ENCODE data around the gene IFNB1.
A peak's percentile ranks its signal among the peaks of the same experiment; 100 is the strongest.

IFNB1 gene

GRCh38 chr9:21077781-21078180, at the start of gene IFNB1:
IFNB1 (minus strand) TSS chr9:21077942; CDS start chr9:21077869, 73 bp downstream.
- Mint-ChIP-seq H3K4me1 (no peaks in the 10 kb centered on the region), H3K27ac (no peak within 1 kb of the TSS), H3K27me3 (peaks cover 7% of the 10 kb centered on the region), H3K9me3 (peaks cover 1% of the 10 kb centered on the region), H3K4me3 (no peak within 1 kb of the TSS), H3K36me3 (no peaks in the 10 kb centered on the region)
- ATAC-seq (ENCODE audit: low read depth) (no peak), DNase-seq (ENCODE audit: low spot score in 2 of 2) (no peak)

- no peak overlapping the region for H3K4me3 Mint-ChIP-seq
- peaks cover 16% of the 10 kb centered on the region for H3K27me3 Mint-ChIP-seq
- peaks cover 4% of the 10 kb centered on the region for H3K9me3 Mint-ChIP-seq
- peaks cover 2% of the 10 kb centered on the region for H3K4me1 Mint-ChIP-seq
- no peaks in the 10 kb centered on the region for H3K36me3 Mint-ChIP-seq
- ATAC-seq (ENCODE audit: low read depth) (peak; percentile 35), DNase-seq (ENCODE audit: low spot score in 2 of 2) (no peak)
- H3K27ac Mint-ChIP-seq: no peak overlapping the region
Measured at GRCh38 chr9:21121595-21122251, 44.0 kb upstream of the IFNB1 start.

DNA sequence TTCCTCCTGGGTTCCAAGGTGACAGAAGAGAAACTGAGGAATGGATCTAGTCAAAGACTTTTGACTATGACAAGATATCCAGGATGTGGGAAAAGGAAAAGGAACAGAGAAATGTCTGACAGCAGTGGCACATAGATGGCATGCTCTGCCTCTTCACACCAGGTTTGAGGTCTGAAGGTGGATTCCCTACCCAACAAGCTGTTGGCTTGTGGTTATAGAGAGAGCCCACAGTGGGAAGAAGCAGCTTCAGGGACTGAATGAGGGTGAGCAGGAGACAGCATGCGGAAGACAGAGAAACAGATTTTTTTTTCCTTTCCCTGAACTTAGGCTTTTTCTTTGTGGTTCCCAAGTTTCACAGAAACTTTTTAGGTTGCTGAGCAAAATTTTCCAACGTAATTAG, 43.3 kb upstream of the IFNB1 start:
- DNase-seq (ENCODE audit: low spot score in 2 of 2) (no peak), ATAC-seq (ENCODE audit: low read depth) (no peak)
- peaks cover 2% of the 10 kb centered on the region for H3K4me1 Mint-ChIP-seq
- H3K27me3 Mint-ChIP-seq: peaks cover 13% of the 10 kb centered on the region
- no peaks in the 10 kb centered on the region for H3K36me3 Mint-ChIP-seq
- peaks cover 4% of the 10 kb centered on the region for H3K9me3 Mint-ChIP-seq
- H3K4me3 Mint-ChIP-seq: no peak overlapping the region
- no peak overlapping the region for H3K27ac Mint-ChIP-seq

DNA sequence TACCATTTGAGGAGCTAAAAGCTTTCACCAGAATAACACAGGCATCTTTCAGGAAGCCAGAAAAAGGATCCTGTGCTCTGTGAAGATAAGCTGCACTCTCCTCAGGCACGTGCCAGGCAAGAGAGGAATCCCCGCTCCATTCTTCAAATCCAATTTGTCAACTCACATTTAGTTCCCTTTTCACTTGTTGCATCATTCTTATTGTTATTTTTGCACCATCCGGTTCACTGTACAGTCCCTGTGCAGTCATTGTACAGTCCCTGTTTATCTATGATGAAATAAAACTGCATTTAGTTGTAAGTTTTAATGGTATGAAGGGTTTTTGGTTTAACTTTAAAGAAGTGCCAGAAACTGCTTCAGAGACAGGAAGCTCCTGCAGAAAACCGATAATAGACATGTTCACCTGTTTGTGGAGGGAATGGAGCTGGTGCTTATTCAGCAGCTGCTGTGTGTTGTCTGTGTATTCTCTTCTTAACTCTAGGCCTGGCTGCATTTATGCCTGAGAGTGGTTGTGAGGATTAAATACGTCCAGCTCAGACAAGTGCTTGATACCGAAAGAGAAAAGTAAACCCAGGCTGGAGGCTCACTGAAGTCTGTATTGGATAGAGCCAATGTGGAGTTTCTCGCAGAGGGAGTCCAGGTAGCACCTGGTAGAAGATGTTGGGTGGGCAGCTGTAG, 41.5 kb upstream of the IFNB1 start:
- Mint-ChIP-seq H3K36me3 (no peaks in the 10 kb centered on the region), H3K27me3 (peaks cover 10% of the 10 kb centered on the region), H3K4me1 (peaks cover under 1% of the 10 kb centered on the region), H3K9me3 (peaks cover 2% of the 10 kb centered on the region), H3K27ac (no peak overlapping the region), H3K4me3 (no peak overlapping the region)
- DNase-seq (ENCODE audit: low spot score in 2 of 2) (no peak), ATAC-seq (ENCODE audit: low read depth) (no peak)

GRCh38 chr9:21114311-21114710, 36.6 kb upstream of the IFNB1 start:
- H3K36me3 Mint-ChIP-seq: no peaks in the 10 kb centered on the region
- no peak for ATAC-seq (ENCODE audit: low read depth)
- H3K4me3 Mint-ChIP-seq: no peak overlapping the region
- peaks cover 4% of the 10 kb centered on the region for H3K27me3 Mint-ChIP-seq
- H3K4me1 Mint-ChIP-seq: no peaks in the 10 kb centered on the region
- no peak for DNase-seq (ENCODE audit: low spot score in 2 of 2)
- H3K9me3 Mint-ChIP-seq: no peaks in the 10 kb centered on the region
- no peak overlapping the region for H3K27ac Mint-ChIP-seq

- no peaks in the 10 kb centered on the region for H3K36me3 Mint-ChIP-seq
- ATAC-seq (ENCODE audit: low read depth) (peak; percentile 79), DNase-seq (ENCODE audit: low spot score in 2 of 2) (peak in 1 of 2 donors; percentile 44)
- H3K4me1 Mint-ChIP-seq: no peaks in the 10 kb centered on the region
- H3K4me3 Mint-ChIP-seq: no peak overlapping the region
- no peaks in the 10 kb centered on the region for H3K9me3 Mint-ChIP-seq
- no peak overlapping the region for H3K27ac Mint-ChIP-seq
- H3K27me3 Mint-ChIP-seq: peaks cover 3% of the 10 kb centered on the region
Measured at GRCh38 chr9:21110708-21111576, 33.2 kb upstream of the IFNB1 start.

DNA sequence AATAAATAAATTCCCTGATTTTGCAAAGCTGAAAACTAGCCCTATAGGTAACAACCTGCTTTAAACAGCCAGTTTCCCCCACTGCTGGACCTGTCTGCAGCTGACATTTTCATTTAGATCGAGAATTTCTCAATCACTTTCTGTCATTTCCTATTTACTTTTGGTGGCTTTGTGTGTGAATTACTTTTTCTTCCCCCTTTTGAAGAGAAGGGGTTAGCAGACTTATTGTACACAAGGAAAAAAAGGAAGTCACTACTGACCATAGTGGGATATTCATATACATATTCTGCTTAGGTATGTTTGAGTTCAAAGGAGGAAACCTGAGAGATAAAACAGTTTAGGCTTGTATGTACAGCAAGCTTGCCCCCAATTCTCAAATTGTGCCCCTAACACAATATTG, 27.0 kb upstream of the IFNB1 start:
- Mint-ChIP-seq H3K9me3 (no peaks in the 10 kb centered on the region), H3K4me3 (no peak overlapping the region), H3K36me3 (no peaks in the 10 kb centered on the region), H3K4me1 (peaks cover 3% of the 10 kb centered on the region), H3K27me3 (no peaks in the 10 kb centered on the region), H3K27ac (no peak overlapping the region)
- DNase-seq (ENCODE audit: low spot score in 2 of 2) (no peak), ATAC-seq (ENCODE audit: low read depth) (no peak)

DNA sequence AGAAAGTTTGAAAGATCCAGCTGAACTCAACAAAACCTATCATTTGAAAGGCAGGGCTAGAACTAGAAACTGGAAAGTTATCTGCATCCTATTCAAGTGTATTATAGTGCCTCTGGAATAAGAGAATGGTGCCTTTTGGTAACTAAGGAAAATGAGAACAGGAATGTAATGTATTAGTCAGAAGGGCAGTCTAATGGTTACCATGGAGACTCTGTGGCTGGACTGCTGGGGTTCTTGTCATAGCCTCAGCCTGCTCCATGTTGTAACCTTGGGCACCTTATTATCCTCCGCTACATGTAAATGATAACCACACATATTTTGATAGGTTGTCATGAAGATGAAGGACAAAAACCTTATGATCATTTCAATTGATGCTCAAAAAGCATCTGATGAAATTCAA, 24.6 kb upstream of the IFNB1 start:
- Mint-ChIP-seq H3K4me1 (peaks cover 4% of the 10 kb centered on the region), H3K36me3 (no peaks in the 10 kb centered on the region), H3K4me3 (no peak overlapping the region), H3K27ac (no peak overlapping the region), H3K9me3 (no peaks in the 10 kb centered on the region), H3K27me3 (no peaks in the 10 kb centered on the region)
- no peak for ATAC-seq (ENCODE audit: low read depth)
- DNase-seq (ENCODE audit: low spot score in 2 of 2): no peak

GRCh38 chr9:21097817-21098216, 20.1 kb upstream of the IFNB1 start:
- H3K27me3 Mint-ChIP-seq: no peaks in the 10 kb centered on the region

GRCh38 chr9:21096901-21097255, 19.1 kb upstream of the IFNB1 start:
- H3K36me3 Mint-ChIP-seq: no peaks in the 10 kb centered on the region
- H3K4me3 Mint-ChIP-seq: no peak overlapping the region
- H3K4me1 Mint-ChIP-seq: peaks cover 11% of the 10 kb centered on the region
- no peak overlapping the region for H3K27ac Mint-ChIP-seq
- ATAC-seq (ENCODE audit: low read depth): no peak
- DNase-seq (ENCODE audit: low spot score in 2 of 2): no peak
- H3K9me3 Mint-ChIP-seq: peaks cover 1% of the 10 kb centered on the region
- H3K27me3 Mint-ChIP-seq: no peaks in the 10 kb centered on the region

More at GRCh38 chr9:21097817-21098216, 20.1 kb upstream of the IFNB1 start:
- no peak overlapping the region for H3K27ac Mint-ChIP-seq
- ATAC-seq (ENCODE audit: low read depth) (peak; percentile 62), DNase-seq (ENCODE audit: low spot score in 2 of 2) (no peak)
- peaks cover 11% of the 10 kb centered on the region for H3K4me1 Mint-ChIP-seq
- no peaks in the 10 kb centered on the region for H3K9me3 Mint-ChIP-seq
- H3K4me3 Mint-ChIP-seq: no peak overlapping the region
- no peaks in the 10 kb centered on the region for H3K36me3 Mint-ChIP-seq

DNA sequence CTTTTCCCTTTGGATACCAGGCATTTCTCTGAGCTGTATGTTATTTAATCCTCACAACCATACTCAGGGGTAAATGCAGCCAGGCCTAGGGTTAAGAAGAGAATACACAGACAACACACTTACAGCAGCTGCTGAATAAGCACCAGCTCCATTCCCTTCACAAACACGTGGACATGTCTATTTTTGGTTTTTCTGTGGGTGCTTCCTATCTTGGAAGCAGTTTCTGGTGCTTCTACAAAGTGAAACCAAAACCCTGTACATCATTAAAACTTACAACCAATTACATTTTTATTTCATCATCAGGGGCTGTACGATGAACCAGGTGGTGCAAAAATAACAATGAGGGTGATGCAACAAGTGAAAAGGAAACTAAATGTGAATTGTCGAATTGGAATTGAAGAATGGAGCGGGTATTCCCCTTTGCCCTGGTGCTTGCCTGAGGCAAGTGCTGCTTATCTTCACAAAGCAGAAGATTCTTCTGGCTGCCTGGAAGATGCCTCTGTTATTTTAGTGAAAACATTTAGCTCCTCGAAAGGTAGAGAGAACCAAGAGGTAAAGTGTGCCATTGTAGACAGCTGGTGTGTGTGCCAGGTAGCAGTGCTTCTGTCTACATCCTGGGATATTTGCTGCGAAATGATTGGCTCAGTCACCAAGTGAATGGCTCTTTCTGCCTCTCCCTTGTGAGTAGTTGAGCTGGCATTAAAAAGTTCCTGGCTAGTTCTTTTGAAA, 18.6 kb upstream of the IFNB1 start:
- H3K4me3 Mint-ChIP-seq: no peak overlapping the region
- ATAC-seq (ENCODE audit: low read depth) (peak; percentile 77), DNase-seq (ENCODE audit: low spot score in 2 of 2) (no peak)
- peak overlapping the region; percentile 63 for H3K27ac Mint-ChIP-seq
- H3K36me3 Mint-ChIP-seq: no peaks in the 10 kb centered on the region
- H3K27me3 Mint-ChIP-seq: no peaks in the 10 kb centered on the region
- peaks cover 11% of the 10 kb centered on the region for H3K4me1 Mint-ChIP-seq
- H3K9me3 Mint-ChIP-seq: peaks cover 1% of the 10 kb centered on the region

- Mint-ChIP-seq H3K27me3 (no peaks in the 10 kb centered on the region), H3K4me1 (peaks cover 9% of the 10 kb centered on the region), H3K27ac (no peak overlapping the region), H3K4me3 (no peak overlapping the region), H3K36me3 (no peaks in the 10 kb centered on the region), H3K9me3 (peaks cover 1% of the 10 kb centered on the region)
- no peak for DNase-seq (ENCODE audit: low spot score in 2 of 2)
- no peak for ATAC-seq (ENCODE audit: low read depth)
Measured at GRCh38 chr9:21095561-21095960, 17.8 kb upstream of the IFNB1 start.

GRCh38 chr9:21086538-21086937, 8.8 kb upstream of the IFNB1 start:
- Mint-ChIP-seq H3K4me1 (no peaks in the 10 kb centered on the region), H3K27ac (no peak overlapping the region), H3K36me3 (no peaks in the 10 kb centered on the region), H3K4me3 (no peak overlapping the region), H3K9me3 (peaks cover 3% of the 10 kb centered on the region), H3K27me3 (peaks cover 4% of the 10 kb centered on the region)
- DNase-seq (ENCODE audit: low spot score in 2 of 2) (no peak), ATAC-seq (ENCODE audit: low read depth) (no peak)

DNA sequence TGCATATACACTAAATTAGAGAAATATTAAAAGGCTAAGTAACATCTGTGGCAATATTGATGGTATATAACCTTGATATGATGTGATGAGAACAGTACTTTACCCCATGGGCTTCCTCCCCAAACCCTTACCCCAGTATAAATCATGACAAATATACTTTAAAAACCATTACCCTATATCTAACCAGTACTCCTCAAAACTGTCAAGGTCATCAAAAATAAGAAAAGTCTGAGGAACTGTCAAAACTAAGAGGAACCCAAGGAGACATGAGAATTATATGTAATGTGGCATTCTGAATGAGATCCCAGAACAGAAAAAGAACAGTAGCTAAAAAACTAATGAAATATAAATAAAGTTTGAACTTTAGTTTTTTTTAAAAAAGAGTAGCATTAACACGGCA, 7.3 kb upstream of the IFNB1 start:
- H3K4me3 Mint-ChIP-seq: no peak overlapping the region
- peaks cover 8% of the 10 kb centered on the region for H3K27me3 Mint-ChIP-seq
- no peak overlapping the region for H3K27ac Mint-ChIP-seq
- no peaks in the 10 kb centered on the region for H3K36me3 Mint-ChIP-seq
- DNase-seq (ENCODE audit: low spot score in 2 of 2) (no peak), ATAC-seq (ENCODE audit: low read depth) (no peak)
- peaks cover 3% of the 10 kb centered on the region for H3K9me3 Mint-ChIP-seq
- no peaks in the 10 kb centered on the region for H3K4me1 Mint-ChIP-seq

Measured in memory B cell (primary cell).